SK-N-SH (cell line): ENCODE measurements around the gene PCDHGA11. TPM values are rescaled to one million over a fixed set of nuclear protein-coding genes. Genes with fewer than 3 reads are reported as not detected.
"Not testable (repeated sequence)": the region's sequence is repeated elsewhere in the genome, so short reads cannot be mapped to it uniquely, and the experiment has no call there.

Experiments used
- CTCF ChIA-PET: fragments of 300-600, 350-600 bp; formaldehyde crosslinking; extraction: SDS; loops from one replicate; lab custom pipeline; 2021; lab: Yijun Ruan, JAX
- POLR2A ChIA-PET: fragments of 350-600 bp; sonication (Branson Sonifier 250); formaldehyde crosslinking; extraction: SDS; loops from one replicate; lab custom pipeline; 2020; ENCODE audit warnings: antibody characterized with exemption, inconsistent platforms; lab: Yijun Ruan, JAX
- DNase-seq: peaks from one replicate; pipeline ENCODE4 v3.0.0; 2012
- H2AFZ ChIP-seq: fragments of 200-600 bp; sonication (generic); 2 replicates; pipeline ENCODE4 v1.8.1; 2016; ENCODE audit warnings: antibody characterized with exemption, mild to moderate bottlenecking, low read depth
- H3F3A ChIP-seq: fragments of 200-600 bp; sonication (generic); replicated peaks from 2 replicates; pipeline ENCODE3; 2016; ENCODE audit warnings: antibody characterized with exemption, mild to moderate bottlenecking; ENCODE audit not compliant: insufficient read depth
- H3K27ac ChIP-seq, 2 experiments: fragments of 200-500 bp in 1 of 2; fragments of 200-600 bp in 1 of 2; sonication (Bioruptor generic) in 1 of 2; sonication (generic), shearing (Covaris generic) in 1 of 2; 2 replicates each; pipeline versions ENCODE4 v1.5.1 to v1.6.1; 2014 to 2016; ENCODE audit warnings: low read depth in 2 of 2, inconsistent platforms in 1 of 2, low read length in 1 of 2, mild to moderate bottlenecking in 1 of 2, mixed read lengths in 1 of 2
- H3K27me3 ChIP-seq: fragments of 200-600 bp; sonication (generic), shearing (Covaris generic); 2 replicates; pipeline ENCODE4 v1.6.1; 2016; ENCODE audit warnings: mixed run types; ENCODE audit not compliant: insufficient read depth
- H3K36me3 ChIP-seq, 2 experiments: fragments of 200-500 bp in 1 of 2; fragments of 200-600 bp in 1 of 2; sonication (Bioruptor generic) in 1 of 2; sonication (generic) in 1 of 2; replicated peaks in 1 of 2; 2 replicates each; pipeline versions ENCODE3 to v1.5.1; 2014 to 2016; ENCODE audit warnings: low read length in 1 of 2, mild to moderate bottlenecking in 1 of 2; ENCODE audit not compliant: insufficient read depth in 2 of 2, control insufficient read depth in 1 of 2
- H3K4me1 ChIP-seq, 2 experiments: fragments of 200-500 bp in 1 of 2; fragments of 200-600 bp in 1 of 2; sonication (Bioruptor generic) in 1 of 2; sonication (generic), shearing (Covaris generic) in 1 of 2; 2 replicates each; pipeline versions ENCODE4 v1.5.1 to v1.6.1; 2014 to 2016; ENCODE audit warnings: low read depth in 1 of 2, low read length in 1 of 2, mixed run types in 1 of 2; ENCODE audit not compliant: insufficient read depth in 2 of 2, control insufficient read depth in 1 of 2
- H3K4me2 ChIP-seq: fragments of 200-600 bp; sonication (generic), shearing (Covaris generic); 2 replicates; pipeline ENCODE4 v1.6.1; 2017; ENCODE audit warnings: mixed run types
- H3K4me3 ChIP-seq, 2 experiments: fragments of 200-500 bp in 1 of 2; fragments of 200-600 bp in 1 of 2; sonication (Bioruptor generic) in 1 of 2; sonication (generic), shearing (Covaris generic) in 1 of 2; 2 replicates each; pipeline versions ENCODE4 v1.5.1 to v1.8.1; 2014 to 2016; ENCODE audit warnings: low read depth in 2 of 2, inconsistent platforms in 1 of 2, low read length in 1 of 2, mild to moderate bottlenecking in 1 of 2, mixed read lengths in 1 of 2, moderate library complexity in 1 of 2
- H3K79me2 ChIP-seq: fragments of 200-600 bp; sonication (generic); 2 replicates; pipeline ENCODE4 v1.8.1; 2017; ENCODE audit warnings: mild to moderate bottlenecking; ENCODE audit not compliant: insufficient read depth
- H3K9ac ChIP-seq: fragments of 200-600 bp; sonication (generic); 2 replicates; pipeline ENCODE4 v1.6.1; 2017; ENCODE audit warnings: mixed run types
- H3K9me2 ChIP-seq: fragments of 200-600 bp; sonication (generic); 2 replicates; pipeline ENCODE4 v1.6.1; 2017; ENCODE audit warnings: mixed run types
- H3K9me3 ChIP-seq: fragments of 200-600 bp; sonication (generic); 2 replicates; pipeline ENCODE4 v1.6.1; 2017; ENCODE audit warnings: mixed run types, mild to moderate bottlenecking, moderate library complexity
- H4K20me1 ChIP-seq: fragments of 200-600 bp; sonication (generic); 2 replicates; pipeline ENCODE4 v1.6.1; 2017; ENCODE audit warnings: mild to moderate bottlenecking, mixed run types; ENCODE audit not compliant: insufficient read depth
- EP300 ChIP-seq, 2 experiments: IDR thresholded peaks; 2 replicates each; pipeline versions ENCODE4 v1.4.0 to v1.6.1; 2012; ENCODE audit warnings: borderline replicate concordance in 1 of 2, low read depth in 1 of 2, low read length in 1 of 2
- EZH2phosphoT487 ChIP-seq: fragments of 200-600 bp; sonication (generic); IDR thresholded peaks from 2 replicates; pipeline ENCODE4 v1.6.1; 2017; ENCODE audit warnings: low read depth, mixed run types, mild to moderate bottlenecking, antibody characterized with exemption, moderate library complexity, borderline replicate concordance
- FOXM1 ChIP-seq: IDR thresholded peaks from 2 replicates; pipeline ENCODE4 v1.4.0; 2012; ENCODE audit warnings: low read depth, mild to moderate bottlenecking
- GABPA ChIP-seq: IDR thresholded peaks from 2 replicates; pipeline ENCODE4 v1.4.0; 2012; ENCODE audit warnings: low read depth, mild to moderate bottlenecking
- NFIC ChIP-seq: IDR thresholded peaks from 2 replicates; pipeline ENCODE4 v1.4.0; 2012; ENCODE audit warnings: borderline replicate concordance
- NRF1 ChIP-seq: IDR thresholded peaks from 2 replicates; pipeline ENCODE4 v1.6.1; 2012; ENCODE audit warnings: low read depth, mild to moderate bottlenecking, low read length
- POLR2AphosphoS5 ChIP-seq: IDR thresholded peaks from 2 replicates; pipeline ENCODE4 v1.6.1; 2012; ENCODE audit warnings: low read depth, low read length
- RAD21 ChIP-seq: IDR thresholded peaks from 2 replicates; pipeline ENCODE4 v1.6.1; 2012; ENCODE audit warnings: mild to moderate bottlenecking, low read length
- RCOR1 ChIP-seq: fragments of 150-350 bp; IDR thresholded peaks from 2 replicates; pipeline ENCODE4 v1.6.1; 2017; ENCODE audit warnings: antibody characterized with exemption, low read length
- RFX5 ChIP-seq: IDR thresholded peaks from 2 replicates; pipeline ENCODE4 v1.6.1; 2012; ENCODE audit warnings: mild to moderate bottlenecking, improper control_type of control experiment, low read length
- TAF1 ChIP-seq: IDR thresholded peaks from 2 replicates; pipeline ENCODE4 v1.6.1; 2012; ENCODE audit warnings: low read depth, mild to moderate bottlenecking, low read length, moderate library complexity, borderline replicate concordance
- YY1 ChIP-seq: IDR thresholded peaks from 2 replicates; pipeline ENCODE4 v1.4.0; 2012; ENCODE audit warnings: low read depth, mild to moderate bottlenecking
- WGBS: methylation state at CpG from one replicate; pipeline ENCODE4 v1.1.6; 2017; ENCODE audit warnings: low lambda C conversion rate; 5-methylcytosine and 5-hydroxymethylcytosine counted together
- polyA plus RNA-seq, 3 experiments: library from polyadenylated mRNA; depleted of rRNA; stranded (reverse); fragments of >200 nt; gene quantifications; 2 replicates each; pipeline ENCODE4 v1.2.3, GENCODE V29; 2012
- TF ChIP-seq, protein P1 (sequence below): fragments of 200-600 bp; sonication (generic); IDR thresholded peaks from 2 replicates; pipeline ENCODE4 v1.6.1; 2017; ENCODE audit warnings: antibody characterized with exemption, mild to moderate bottlenecking, moderate library complexity
- TF ChIP-seq, protein P2 (sequence below): IDR thresholded peaks from 2 replicates; pipeline ENCODE4 v1.6.1; 2012; ENCODE audit warnings: mild to moderate bottlenecking, low read depth, low read length, moderate library complexity
- TF ChIP-seq, protein P3 (sequence below): IDR thresholded peaks from 2 replicates; pipeline ENCODE4 v1.4.0; 2012; ENCODE audit warnings: low read depth, borderline replicate concordance
- TF ChIP-seq, protein P4 (sequence below): IDR thresholded peaks from 2 replicates; pipeline ENCODE4; 2012
- TF ChIP-seq, protein P5 (sequence below): IDR thresholded peaks from 2 replicates; pipeline ENCODE4 v1.4.0; 2012; ENCODE audit warnings: low read depth, borderline replicate concordance

PCDHGA11 gene
- polyA plus RNA-seq, 1 of the 3 experiments (the other 2 are of a cell fraction) = 0.18 TPM

DNA sequence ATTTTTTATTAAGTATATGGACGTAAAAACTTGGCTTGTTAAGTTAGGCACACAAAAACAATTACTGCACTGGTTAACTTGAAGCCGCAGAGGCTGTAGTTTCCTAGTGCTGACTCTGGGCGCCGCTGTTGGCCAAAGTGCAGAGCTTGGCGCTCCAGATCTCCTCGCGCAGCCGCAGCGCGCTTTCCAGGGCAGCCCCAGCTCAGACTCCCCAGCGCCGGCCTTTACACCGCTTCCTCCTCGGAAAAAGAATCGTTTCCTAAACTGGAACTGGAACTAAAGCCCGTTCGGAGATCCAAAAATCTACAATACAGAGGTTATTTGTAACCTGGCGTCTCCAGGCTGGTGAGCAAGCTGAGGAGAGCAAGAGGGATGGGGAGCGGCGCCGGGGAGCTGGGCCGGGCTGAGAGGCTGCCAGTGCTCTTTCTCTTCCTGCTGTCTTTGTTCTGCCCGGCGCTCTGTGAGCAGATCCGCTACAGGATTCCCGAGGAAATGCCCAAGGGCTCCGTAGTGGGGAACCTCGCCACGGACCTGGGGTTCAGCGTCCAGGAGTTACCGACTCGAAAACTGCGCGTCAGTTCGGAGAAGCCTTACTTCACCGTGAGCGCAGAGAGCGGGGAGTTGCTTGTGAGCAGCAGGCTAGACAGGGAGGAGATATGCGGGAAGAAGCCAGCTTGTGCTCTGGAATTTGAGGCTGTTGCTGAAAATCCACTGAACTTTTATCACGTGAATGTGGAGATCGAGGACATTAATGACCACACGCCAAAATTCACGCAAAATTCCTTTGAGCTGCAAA is 22.9 kb upstream of the PCDHGA11 start, which contains the start of gene PCDHGB5:
Gene PCDHGB5 (plus strand): TSS at position 192 of the 796 bp plus-strand sequence. CDS start 181 bp downstream, at position 373.
- DNase-seq, H3F3A ChIP-seq, H3K36me3 ChIP-seq, H2AFZ ChIP-seq, H4K20me1 ChIP-seq, H3K79me2 ChIP-seq, H3K27ac ChIP-seq, H3K4me3 ChIP-seq, H3K4me1 ChIP-seq, H3K9ac ChIP-seq, H3K27me3 ChIP-seq, H3K9me2 ChIP-seq, H3K4me2 ChIP-seq, POLR2A ChIA-PET: not testable (repeated sequence)
- CTCF ChIA-PET = interaction anchor here (0.9 to 1.0 kb wide), 3 partner anchors 32 to 216 kb away, joined by 3 to 4 read pairs (median 3); partner anchors contain the start of genes PCDHB16 and PCDHGA12
- peaks cover 11% of the 10 kb centered on the region for H3K9me3 ChIP-seq
- 61% methylated on average over 22 of the region's 43 CpGs for WGBS

DNA sequence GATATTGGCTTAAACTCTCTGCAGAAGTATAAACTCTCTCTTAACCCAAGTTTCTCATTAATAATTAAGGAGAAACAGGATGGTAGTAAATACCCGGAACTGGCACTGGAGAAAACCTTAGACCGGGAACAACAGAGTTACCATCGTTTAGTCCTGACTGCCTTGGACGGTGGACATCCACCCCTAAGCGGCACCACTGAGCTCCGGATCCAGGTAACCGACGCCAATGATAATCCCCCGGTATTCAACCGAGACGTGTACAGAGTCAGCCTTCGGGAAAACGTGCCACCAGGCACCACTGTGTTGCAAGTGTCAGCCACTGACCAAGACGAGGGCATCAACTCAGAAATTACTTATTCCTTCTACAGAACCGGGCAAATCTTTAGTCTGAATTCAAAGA is 22.2 kb upstream of the PCDHGA11 start:
- DNase-seq = no peak
- Histone ChIP-seq H3K9me3 (peaks cover 9% of the 10 kb centered on the region), H3K36me3 (peaks cover 0 to 2% of the 10 kb centered on the region in 2 experiments), H3K27ac (no peak overlapping the region), H3K9ac (no peak overlapping the region), H3K4me1 (no peaks in the 10 kb centered on the region), H3F3A (no peaks in the 10 kb centered on the region), H3K9me2 (no peaks in the 10 kb centered on the region), H3K79me2 (no peaks in the 10 kb centered on the region; the same call in 1 of the 2 replicates), H4K20me1 (no peaks in the 10 kb centered on the region), H2AFZ (no peak overlapping the region), H3K4me2 (no peak overlapping the region), H3K27me3 (no peaks in the 10 kb centered on the region), H3K4me3 (no peak overlapping the region)
- WGBS = 66% methylated on average over 14 of the region's 15 CpGs
- CTCF ChIA-PET = interaction anchor here (1.0 kb wide), 1 partner anchor 159 kb away, joined by 4 read pairs; no protein-coding TSS in a partner anchor
- POLR2A ChIA-PET = no interaction called here
- TF ChIP-seq RCOR1 (no peak), GABPA (no peak), TAF1 (no peak), RFX5 (no peak), YY1 (no peak), NFIC (no peak), FOXM1 (no peak), EP300 (IDR thresholded peaks at IDR 0.05; ENCODE audit: borderline replicate concordance in 1 of 2, low read depth in 1 of 2, low read length in 1 of 2) (no peak), RAD21 (no peak), POLR2AphosphoS5 (no peak), NRF1 (no peak), EZH2phosphoT487 (no peak)
- TF ChIP-seq, protein P1, sequence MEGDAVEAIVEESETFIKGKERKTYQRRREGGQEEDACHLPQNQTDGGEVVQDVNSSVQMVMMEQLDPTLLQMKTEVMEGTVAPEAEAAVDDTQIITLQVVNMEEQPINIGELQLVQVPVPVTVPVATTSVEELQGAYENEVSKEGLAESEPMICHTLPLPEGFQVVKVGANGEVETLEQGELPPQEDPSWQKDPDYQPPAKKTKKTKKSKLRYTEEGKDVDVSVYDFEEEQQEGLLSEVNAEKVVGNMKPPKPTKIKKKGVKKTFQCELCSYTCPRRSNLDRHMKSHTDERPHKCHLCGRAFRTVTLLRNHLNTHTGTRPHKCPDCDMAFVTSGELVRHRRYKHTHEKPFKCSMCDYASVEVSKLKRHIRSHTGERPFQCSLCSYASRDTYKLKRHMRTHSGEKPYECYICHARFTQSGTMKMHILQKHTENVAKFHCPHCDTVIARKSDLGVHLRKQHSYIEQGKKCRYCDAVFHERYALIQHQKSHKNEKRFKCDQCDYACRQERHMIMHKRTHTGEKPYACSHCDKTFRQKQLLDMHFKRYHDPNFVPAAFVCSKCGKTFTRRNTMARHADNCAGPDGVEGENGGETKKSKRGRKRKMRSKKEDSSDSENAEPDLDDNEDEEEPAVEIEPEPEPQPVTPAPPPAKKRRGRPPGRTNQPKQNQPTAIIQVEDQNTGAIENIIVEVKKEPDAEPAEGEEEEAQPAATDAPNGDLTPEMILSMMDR = no peak
- TF ChIP-seq, protein P2, sequence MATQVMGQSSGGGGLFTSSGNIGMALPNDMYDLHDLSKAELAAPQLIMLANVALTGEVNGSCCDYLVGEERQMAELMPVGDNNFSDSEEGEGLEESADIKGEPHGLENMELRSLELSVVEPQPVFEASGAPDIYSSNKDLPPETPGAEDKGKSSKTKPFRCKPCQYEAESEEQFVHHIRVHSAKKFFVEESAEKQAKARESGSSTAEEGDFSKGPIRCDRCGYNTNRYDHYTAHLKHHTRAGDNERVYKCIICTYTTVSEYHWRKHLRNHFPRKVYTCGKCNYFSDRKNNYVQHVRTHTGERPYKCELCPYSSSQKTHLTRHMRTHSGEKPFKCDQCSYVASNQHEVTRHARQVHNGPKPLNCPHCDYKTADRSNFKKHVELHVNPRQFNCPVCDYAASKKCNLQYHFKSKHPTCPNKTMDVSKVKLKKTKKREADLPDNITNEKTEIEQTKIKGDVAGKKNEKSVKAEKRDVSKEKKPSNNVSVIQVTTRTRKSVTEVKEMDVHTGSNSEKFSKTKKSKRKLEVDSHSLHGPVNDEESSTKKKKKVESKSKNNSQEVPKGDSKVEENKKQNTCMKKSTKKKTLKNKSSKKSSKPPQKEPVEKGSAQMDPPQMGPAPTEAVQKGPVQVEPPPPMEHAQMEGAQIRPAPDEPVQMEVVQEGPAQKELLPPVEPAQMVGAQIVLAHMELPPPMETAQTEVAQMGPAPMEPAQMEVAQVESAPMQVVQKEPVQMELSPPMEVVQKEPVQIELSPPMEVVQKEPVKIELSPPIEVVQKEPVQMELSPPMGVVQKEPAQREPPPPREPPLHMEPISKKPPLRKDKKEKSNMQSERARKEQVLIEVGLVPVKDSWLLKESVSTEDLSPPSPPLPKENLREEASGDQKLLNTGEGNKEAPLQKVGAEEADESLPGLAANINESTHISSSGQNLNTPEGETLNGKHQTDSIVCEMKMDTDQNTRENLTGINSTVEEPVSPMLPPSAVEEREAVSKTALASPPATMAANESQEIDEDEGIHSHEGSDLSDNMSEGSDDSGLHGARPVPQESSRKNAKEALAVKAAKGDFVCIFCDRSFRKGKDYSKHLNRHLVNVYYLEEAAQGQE = no peak
- TF ChIP-seq, protein P3, sequence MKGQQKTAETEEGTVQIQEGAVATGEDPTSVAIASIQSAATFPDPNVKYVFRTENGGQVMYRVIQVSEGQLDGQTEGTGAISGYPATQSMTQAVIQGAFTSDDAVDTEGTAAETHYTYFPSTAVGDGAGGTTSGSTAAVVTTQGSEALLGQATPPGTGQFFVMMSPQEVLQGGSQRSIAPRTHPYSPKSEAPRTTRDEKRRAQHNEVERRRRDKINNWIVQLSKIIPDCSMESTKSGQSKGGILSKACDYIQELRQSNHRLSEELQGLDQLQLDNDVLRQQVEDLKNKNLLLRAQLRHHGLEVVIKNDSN = no peak
- TF ChIP-seq, protein P4, sequence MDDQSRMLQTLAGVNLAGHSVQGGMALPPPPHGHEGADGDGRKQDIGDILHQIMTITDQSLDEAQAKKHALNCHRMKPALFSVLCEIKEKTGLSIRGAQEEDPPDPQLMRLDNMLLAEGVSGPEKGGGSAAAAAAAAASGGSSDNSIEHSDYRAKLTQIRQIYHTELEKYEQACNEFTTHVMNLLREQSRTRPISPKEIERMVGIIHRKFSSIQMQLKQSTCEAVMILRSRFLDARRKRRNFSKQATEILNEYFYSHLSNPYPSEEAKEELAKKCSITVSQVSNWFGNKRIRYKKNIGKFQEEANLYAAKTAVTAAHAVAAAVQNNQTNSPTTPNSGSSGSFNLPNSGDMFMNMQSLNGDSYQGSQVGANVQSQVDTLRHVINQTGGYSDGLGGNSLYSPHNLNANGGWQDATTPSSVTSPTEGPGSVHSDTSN = no peak
- TF ChIP-seq, protein P5, sequence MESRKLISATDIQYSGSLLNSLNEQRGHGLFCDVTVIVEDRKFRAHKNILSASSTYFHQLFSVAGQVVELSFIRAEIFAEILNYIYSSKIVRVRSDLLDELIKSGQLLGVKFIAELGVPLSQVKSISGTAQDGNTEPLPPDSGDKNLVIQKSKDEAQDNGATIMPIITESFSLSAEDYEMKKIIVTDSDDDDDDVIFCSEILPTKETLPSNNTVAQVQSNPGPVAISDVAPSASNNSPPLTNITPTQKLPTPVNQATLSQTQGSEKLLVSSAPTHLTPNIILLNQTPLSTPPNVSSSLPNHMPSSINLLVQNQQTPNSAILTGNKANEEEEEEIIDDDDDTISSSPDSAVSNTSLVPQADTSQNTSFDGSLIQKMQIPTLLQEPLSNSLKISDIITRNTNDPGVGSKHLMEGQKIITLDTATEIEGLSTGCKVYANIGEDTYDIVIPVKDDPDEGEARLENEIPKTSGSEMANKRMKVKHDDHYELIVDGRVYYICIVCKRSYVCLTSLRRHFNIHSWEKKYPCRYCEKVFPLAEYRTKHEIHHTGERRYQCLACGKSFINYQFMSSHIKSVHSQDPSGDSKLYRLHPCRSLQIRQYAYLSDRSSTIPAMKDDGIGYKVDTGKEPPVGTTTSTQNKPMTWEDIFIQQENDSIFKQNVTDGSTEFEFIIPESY = no peak
